HG03064 (cell line): Measurements from ENCODE around the gene DIP2C.
A peak's percentile ranks its signal among the peaks of the same experiment; 100 is the strongest.
"Not testable (repeated sequence)": the region's sequence is repeated elsewhere in the genome, so short reads cannot be mapped to it uniquely, and the experiment has no call there.

Experiments
- ATAC-seq: cut with Tn5 transposase; IDR thresholded peaks from one replicate; pipeline ENCODE4 v1.9.1; 2021; ENCODE audit warnings: low read depth; ENCODE audit not compliant: unreplicated experiment

Gene DIP2C

DNA sequence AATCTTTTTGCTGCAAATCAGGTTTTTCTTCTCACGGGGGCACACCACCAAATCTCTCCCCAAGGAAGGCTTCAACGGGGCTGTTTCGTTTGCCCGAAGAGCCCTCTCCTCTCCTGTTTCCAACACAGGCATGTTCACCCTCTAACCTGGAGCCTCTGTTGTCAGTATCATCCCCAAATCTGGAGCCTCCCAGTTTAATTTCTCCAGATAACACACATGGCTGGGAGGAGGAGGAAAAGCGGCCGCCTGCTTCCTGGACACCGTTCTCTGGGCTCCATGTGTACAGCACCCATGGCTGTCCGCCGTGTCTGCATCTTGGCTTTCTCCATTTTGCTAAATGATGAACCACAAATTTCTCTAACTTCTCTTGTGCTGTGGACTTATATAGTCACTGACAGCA is 214.5 kb downstream of the DIP2C start:
- no peak for ATAC-seq

- no peak for ATAC-seq
These were observed 215.1 kb downstream of the DIP2C start for GRCh38 chr10:474406-474805.

DNA sequence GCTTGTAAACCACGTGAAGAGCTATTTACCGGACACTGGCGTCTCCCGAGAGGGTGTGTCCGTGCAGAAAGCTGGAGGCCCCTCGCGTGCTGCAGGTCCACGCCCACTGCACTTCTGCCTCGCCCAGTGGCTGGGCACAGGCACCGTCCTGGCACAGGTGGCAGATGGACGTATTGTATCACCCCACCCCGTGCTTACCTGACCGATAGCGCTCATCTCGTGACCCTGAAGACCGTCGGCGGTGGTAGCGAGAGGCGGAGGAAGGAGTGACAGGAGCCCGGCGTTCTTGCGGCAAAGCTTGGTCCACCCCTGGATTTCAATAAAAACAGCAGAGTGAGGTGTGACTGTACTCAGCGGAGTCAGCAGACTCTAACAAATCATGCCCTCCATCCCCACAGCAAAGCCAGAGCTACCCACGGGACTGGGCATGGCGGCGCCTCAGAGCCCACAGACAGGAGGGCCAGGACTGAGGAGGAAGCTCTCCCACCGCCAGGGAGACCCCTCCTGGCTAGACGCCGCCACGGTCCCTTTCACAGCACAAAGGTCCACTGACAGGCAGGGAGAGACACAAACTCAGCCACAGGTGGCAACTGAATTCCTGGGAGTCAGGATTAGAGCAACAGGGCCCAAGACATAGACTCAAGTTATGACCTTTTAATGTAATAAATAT is 217.1 kb downstream of the DIP2C start:
- no peak for ATAC-seq

- ATAC-seq: no peak
These were observed 219.0 kb downstream of the DIP2C start for GRCh38 chr10:470339-471003.

GRCh38 chr10:469947-470338 is 219.5 kb downstream of the DIP2C start:
- no peak for ATAC-seq

- no peak for ATAC-seq
These were observed 229.7 kb downstream of the DIP2C start for GRCh38 chr10:459743-460142.

GRCh38 chr10:458421-458851 is 231.0 kb downstream of the DIP2C start:
- no peak for ATAC-seq

DNA sequence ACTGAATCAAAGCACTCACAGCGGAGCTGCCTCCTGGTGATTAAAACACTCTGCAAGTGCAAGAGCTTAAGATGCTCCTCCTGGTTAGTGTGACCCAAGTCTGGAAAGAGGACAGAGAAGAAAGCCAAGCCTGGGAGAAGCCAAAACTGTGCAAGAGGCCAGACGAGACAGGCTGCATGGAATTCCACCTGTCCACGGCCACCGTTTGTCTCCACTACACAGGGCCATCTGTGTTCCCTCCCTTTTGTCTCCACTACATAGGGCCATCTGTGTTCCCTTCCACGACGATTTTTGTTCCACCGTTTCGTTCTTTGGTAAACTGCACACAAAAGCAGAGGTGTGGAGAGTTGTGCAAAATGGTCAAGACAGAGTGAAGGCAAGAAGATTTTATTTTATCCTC is 233.0 kb downstream of the DIP2C start:
- ATAC-seq: no peak

- no peak for ATAC-seq
These were observed 234.6 kb downstream of the DIP2C start for GRCh38 chr10:454860-455259.

DNA sequence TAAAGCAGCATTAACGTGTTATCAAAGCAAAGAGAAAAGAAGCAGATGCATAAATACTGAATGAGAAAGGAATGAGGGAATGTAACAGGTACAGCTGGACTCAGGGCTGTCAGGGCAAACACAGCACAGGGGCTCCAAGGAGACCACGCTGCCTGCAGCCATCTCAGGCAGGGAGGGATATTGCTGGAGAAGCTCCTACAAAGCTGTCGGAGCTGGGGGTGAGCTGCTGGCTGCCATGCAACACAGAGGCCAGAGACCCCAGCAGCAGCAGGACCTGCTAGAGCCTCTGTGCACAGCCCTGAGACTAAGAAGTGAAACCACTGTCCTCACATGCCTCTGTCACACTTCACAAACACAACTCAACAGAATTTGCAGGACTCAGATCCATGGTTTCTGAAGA is 235.8 kb downstream of the DIP2C start:
- no peak for ATAC-seq

DNA sequence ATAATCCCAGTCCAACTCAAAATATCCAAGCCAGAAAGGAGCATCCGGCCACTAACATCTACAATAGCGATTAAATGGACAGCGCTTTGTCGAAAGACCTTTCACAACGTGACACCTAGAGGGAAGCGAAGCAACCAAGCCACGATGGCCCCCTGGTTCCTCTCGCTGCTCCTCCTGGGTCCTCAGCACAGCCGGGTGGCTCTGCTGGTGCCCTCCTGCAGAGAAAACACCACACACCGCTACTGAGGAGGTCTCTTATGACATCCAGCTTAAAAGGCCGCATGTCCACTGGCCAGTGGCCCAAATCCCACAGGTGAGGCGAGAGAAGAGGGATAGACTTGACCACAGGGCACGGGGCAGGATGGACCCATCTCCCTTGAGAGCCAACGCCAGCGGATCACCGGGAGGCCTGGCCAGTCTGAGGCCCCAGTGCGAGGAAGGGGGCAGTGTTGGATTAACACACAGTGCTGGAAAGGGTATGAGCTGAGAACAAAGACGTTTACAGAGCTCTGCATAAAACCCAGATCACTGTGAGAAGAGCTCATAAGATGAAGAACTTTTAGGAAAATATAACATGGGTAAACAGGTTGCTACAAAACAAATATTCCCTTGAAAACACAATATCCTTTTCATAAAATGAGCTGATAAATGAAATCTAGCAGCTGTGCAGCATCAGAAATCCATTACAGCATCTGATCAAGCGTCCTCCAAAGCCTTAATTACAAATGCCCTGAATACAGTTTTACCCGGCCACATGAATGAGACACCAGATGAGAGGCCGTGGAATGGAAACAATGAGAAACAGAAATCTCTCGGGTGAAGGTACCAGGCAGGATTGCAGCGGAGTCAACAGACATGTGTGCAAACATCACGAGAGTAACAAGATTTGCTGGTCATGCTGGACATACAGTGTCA is 236.7 kb downstream of the DIP2C start:
- ATAC-seq: no peak

DNA sequence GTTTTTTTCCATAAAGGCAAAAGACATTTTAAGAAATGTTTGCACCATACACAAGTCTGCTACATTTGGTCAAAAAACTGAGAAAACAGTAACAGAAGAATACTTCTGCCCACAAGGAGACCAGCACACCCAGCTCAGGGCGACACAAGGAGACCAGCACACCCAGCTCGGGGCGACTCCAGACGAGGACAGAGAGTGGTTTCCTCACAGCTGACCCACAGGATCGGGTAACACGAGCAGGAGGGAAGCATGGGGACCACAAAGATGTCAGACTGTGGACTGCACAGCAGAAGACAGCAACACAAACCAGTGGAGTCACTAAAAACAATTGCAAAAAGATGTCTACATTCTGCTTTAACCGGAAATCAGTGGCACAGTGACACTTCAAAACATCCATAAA is 237.6 kb downstream of the DIP2C start:
- ATAC-seq: no peak

- peak; percentile 89 for ATAC-seq
These were observed 238.4 kb downstream of the DIP2C start for GRCh38 chr10:451021-451471.

DNA sequence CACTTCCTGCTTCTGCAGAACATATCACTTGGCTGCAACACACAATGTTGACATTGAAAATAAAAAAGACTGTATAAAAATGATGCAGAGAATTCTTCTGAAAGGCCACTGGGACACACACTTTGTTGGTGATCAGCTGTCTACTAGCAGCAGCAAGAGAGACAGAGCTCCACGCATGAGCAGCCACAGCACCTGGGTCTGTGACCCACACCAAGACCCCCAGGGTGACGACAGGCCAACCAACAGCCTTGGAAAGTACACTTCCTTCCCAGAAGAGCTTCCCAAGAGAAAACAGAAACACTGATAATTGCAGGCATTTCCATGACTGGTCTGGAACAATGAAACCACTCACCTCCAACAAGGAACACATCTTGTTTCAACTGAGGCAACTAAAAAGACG is 239.0 kb downstream of the DIP2C start:
- no peak for ATAC-seq

GRCh38 chr10:449331-449730 is 240.1 kb downstream of the DIP2C start:
- not testable (repeated sequence) for ATAC-seq

DNA sequence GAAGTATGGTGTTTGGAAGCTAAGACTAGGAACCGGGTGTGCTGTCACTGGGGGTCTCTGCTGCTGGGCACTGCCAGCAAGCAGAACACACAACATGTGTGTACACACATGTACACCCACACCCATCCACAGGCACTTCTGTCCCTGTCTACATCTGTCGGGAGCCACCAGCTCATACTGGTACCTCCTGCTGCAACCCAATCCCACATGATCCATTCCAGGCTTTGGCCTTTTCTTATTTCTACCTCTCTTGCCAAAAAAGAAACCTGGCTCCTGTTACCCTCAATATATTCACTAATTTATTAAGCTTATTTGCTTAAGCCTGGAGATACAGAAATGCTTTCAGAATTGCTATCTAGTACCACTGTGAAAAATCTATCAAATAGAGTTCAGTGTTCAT is 246.0 kb downstream of the DIP2C start:
- no peak for ATAC-seq

- no peak for ATAC-seq
These were observed 247.3 kb downstream of the DIP2C start for GRCh38 chr10:442209-442608.

- ATAC-seq: no peak
These were observed 247.8 kb downstream of the DIP2C start for GRCh38 chr10:441659-442058.

DNA sequence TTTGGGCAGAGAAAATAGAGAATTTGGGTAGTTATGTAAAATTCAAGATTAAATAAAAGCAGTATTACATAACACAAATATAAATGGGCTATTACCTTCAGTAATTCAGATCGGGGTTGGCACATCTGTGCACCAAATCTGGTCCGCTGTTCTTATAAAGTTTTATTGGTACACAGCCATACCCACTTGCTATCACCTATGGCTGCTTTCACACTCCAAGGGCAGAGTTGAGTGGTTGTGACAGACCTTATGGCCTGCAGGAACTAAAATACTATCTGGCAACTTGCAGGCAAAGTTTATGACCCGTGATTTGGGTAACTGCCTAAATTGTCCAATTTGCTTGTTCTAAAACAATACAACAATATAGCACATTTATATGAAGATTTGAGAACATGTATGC is 249.3 kb downstream of the DIP2C start:
- no peak for ATAC-seq

DNA sequence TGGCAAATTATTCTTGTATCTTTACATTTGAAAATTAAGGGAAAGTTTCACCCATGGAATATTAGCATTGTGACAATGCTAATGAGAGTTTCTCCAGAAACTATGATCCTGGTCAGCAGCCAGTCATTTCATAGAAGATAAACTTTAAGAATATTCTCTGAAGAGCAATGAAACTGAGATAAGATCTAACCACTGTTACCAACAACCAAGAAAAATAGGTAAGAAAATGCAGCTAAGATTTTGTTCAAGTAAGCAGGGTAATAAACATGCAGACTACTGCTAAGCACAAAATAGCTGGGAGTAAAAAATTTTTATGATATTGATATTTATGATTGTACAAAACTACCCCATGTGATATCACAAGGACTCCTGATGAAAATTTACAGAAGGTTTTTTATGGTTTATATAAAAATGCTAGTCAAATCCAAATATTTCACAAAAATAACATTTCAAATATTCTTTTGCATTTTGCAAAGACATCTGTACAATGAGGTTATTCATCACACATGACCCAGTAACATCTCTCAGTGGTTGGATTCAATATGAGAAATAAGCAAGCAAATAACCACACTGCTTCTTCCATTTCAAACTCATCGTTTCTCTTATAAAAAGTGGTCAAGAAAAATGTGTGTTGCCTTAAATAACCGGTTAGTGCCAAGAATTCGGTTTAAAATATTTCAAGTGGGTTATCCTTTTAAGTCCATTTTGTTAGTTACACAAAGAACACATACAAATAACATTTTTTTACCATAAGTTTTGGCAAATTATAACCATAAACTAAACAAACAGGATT is 251.6 kb downstream of the DIP2C start:
- no peak for ATAC-seq
